HCEC 1CT (cell line): ENCODE results near the gene LAX1.
"Not testable (repeated sequence)": the region's sequence is repeated elsewhere in the genome, so short reads cannot be mapped to it uniquely, and the experiment has no call there.

Source experiments
- DNase-seq: peaks from one replicate; pipeline ENCODE4 v3.0.0-alpha.2; 2017

LAX1 gene

GRCh38 chr1:203769505-203770343 is 4.7 kb downstream of the LAX1 start:
- DNase-seq = peak; percentile 63

- DNase-seq = no peak
Observed at GRCh38 chr1:203771901-203772301, 6.9 kb downstream of the LAX1 start.

- no peak for DNase-seq
Observed at GRCh38 chr1:203772836-203773235, 7.9 kb downstream of the LAX1 start.

GRCh38 chr1:203776636-203777035 is 11.7 kb downstream of the LAX1 start:
- no peak for DNase-seq

- DNase-seq = peak; percentile 4
Observed at GRCh38 chr1:203777596-203777995, 12.6 kb downstream of the LAX1 start.

GRCh38 chr1:203778146-203778545 is 13.2 kb downstream of the LAX1 start:
- no peak for DNase-seq

- no peak for DNase-seq
Observed at GRCh38 chr1:203778789-203779188, 13.8 kb downstream of the LAX1 start.

- DNase-seq = no peak
Observed at GRCh38 chr1:203781962-203782361, 17.0 kb downstream of the LAX1 start.

- no peak for DNase-seq
Observed at GRCh38 chr1:203789966-203790365, 25.0 kb downstream of the LAX1 start.

- DNase-seq = peak; percentile 21
Observed at GRCh38 chr1:203791498-203791897, 26.5 kb downstream of the LAX1 start.

GRCh38 chr1:203792486-203792885 is 27.5 kb downstream of the LAX1 start:
- no peak for DNase-seq

- not testable (repeated sequence) for DNase-seq
Observed at GRCh38 chr1:203793561-203793960, 28.6 kb downstream of the LAX1 start.

- DNase-seq = no peak
Observed at GRCh38 chr1:203794764-203795440, 29.9 kb downstream of the LAX1 start.

- peak; percentile 98 for DNase-seq
Observed at GRCh38 chr1:203795441-203796235, 30.7 kb downstream of the LAX1 start, which contains the start of the genes ZBED6 and ZC3H11A. TSS of gene ZBED6 (plus strand) at chr1:203795623. CDS start at chr1:203797523, 1,900 bp downstream. TSS of gene ZC3H11A (plus strand) at chr1:203795623. CDS start at chr1:203817071, 21,448 bp downstream.

GRCh38 chr1:203796236-203796605 is 31.2 kb downstream of the LAX1 start:
- DNase-seq = peak; percentile 27

GRCh38 chr1:203797216-203797615 is 32.2 kb downstream of the LAX1 start:
- no peak for DNase-seq

GRCh38 chr1:203797948-203798655 is 33.1 kb downstream of the LAX1 start:
- DNase-seq = peak; percentile 14

- peak; percentile 4 for DNase-seq
Observed at GRCh38 chr1:203799157-203799556, 34.2 kb downstream of the LAX1 start.

GRCh38 chr1:203799971-203800370 is 35.0 kb downstream of the LAX1 start:
- DNase-seq = no peak

GRCh38 chr1:203805689-203806088 is 40.7 kb downstream of the LAX1 start:
- no peak for DNase-seq

GRCh38 chr1:203807196-203807595 is 42.2 kb downstream of the LAX1 start:
- peak; percentile 96 for DNase-seq

- DNase-seq = no peak
Observed at GRCh38 chr1:203813581-203814341, 48.8 kb downstream of the LAX1 start.
